Immature natural killer cell (primary cell): ENCODE results near the gene ULBP3. TPM values are rescaled to one million over a fixed set of nuclear protein-coding genes. Genes with fewer than 3 reads are reported as not detected.
"Not testable (repeated sequence)": the region's sequence is repeated elsewhere in the genome, so short reads cannot be mapped to it uniquely, and the experiment has no call there.

Experiments
- DNase-seq, 3 donors: peaks; one replicate each; pipeline ENCODE4 v3.0.0; 2022; ENCODE audit warnings: mixed read lengths in 1 of 3
- H3K27ac Mint-ChIP-seq, 6 donors: one replicate each; pipeline ENCODE4 v1.8.0; 2020; ENCODE audit warnings: mixed read lengths in 6 of 6, mild to moderate bottlenecking in 5 of 6, inconsistent platforms in 4 of 6, moderate library complexity in 3 of 6
- H3K27me3 Mint-ChIP-seq, 3 donors: one replicate each; pipeline ENCODE4 v1.8.0; 2020 to 2021; ENCODE audit warnings: low read depth in 3 of 3, mild to moderate bottlenecking in 3 of 3, mixed read lengths in 3 of 3, moderate library complexity in 3 of 3, inconsistent platforms in 1 of 3
- H3K36me3 Mint-ChIP-seq, 3 donors: one replicate each; pipeline ENCODE4 v1.8.0; 2020; ENCODE audit warnings: mixed read lengths in 3 of 3, inconsistent platforms in 2 of 3, mild to moderate bottlenecking in 2 of 3
- H3K4me1 Mint-ChIP-seq, 2 donors: one replicate each; pipeline ENCODE4 v1.8.0; 2020; ENCODE audit warnings: inconsistent platforms in 2 of 2, mild to moderate bottlenecking in 2 of 2, mixed read lengths in 2 of 2, moderate library complexity in 1 of 2
- H3K4me3 Mint-ChIP-seq, 5 donors: one replicate each; pipeline ENCODE4 v1.8.0; 2020; ENCODE audit warnings: mild to moderate bottlenecking in 5 of 5, mixed read lengths in 5 of 5, inconsistent platforms in 3 of 5, moderate library complexity in 3 of 5
- H3K9me3 Mint-ChIP-seq, 6 donors: one replicate each; pipeline ENCODE4 v1.8.0; 2020; ENCODE audit warnings: mild to moderate bottlenecking in 6 of 6, mixed read lengths in 6 of 6, inconsistent platforms in 4 of 6, moderate library complexity in 3 of 6
- polyA plus RNA-seq, 3 donors: library from polyadenylated mRNA; unstranded; fragments of 300-500 nt; fragmentation: Illumina TruSeq; gene quantifications; one replicate each; pipeline ENCODE4 v1.2.3, GENCODE V29; 2021

Gene ULBP3
- polyA plus RNA-seq, 3 donors from 2014 or later = 0.50 to 2.5 TPM; not detected in 1

GRCh38 chr6:150014623-150015280 is 54.2 kb downstream of the ULBP3 start:
- H3K4me1 Mint-ChIP-seq, H3K9me3 Mint-ChIP-seq, H3K36me3 Mint-ChIP-seq, DNase-seq, H3K27ac Mint-ChIP-seq: not testable (repeated sequence)
- Mint-ChIP-seq H3K27me3 (peaks cover 21 to 36% (median 35%) of the 10 kb centered on the region in 3 donors), H3K4me3 (peak overlapping the region in 1 of 5 donors; percentile 45)

GRCh38 chr6:150013785-150014622 is 54.9 kb downstream of the ULBP3 start:
- H3K4me1 Mint-ChIP-seq, H3K36me3 Mint-ChIP-seq, H3K9me3 Mint-ChIP-seq, H3K27ac Mint-ChIP-seq, DNase-seq: not testable (repeated sequence)
- Mint-ChIP-seq H3K27me3 (peaks cover 20 to 35% (median 34%) of the 10 kb centered on the region in 3 donors), H3K4me3 (peak overlapping the region in 4 of 5 donors; percentile 38 to 73 (median 54))

GRCh38 chr6:150012846-150013784 is 55.8 kb downstream of the ULBP3 start:
- H3K27me3 Mint-ChIP-seq = peaks cover 22 to 40% (median 34%) of the 10 kb centered on the region in 3 donors
- not testable (repeated sequence) for H3K4me3 Mint-ChIP-seq, H3K27ac Mint-ChIP-seq, H3K36me3 Mint-ChIP-seq, H3K9me3 Mint-ChIP-seq, DNase-seq, H3K4me1 Mint-ChIP-seq

Other genes with a start within 250 kb of the ULBP3 start
- under 1 TPM in 2 of 3 donors, not detected in 1; 0.34 to 0.73 TPM for gene LRP11, start 204.8 kb downstream of the ULBP3 start, polyA plus RNA-seq
- not detected for gene RAET1E, start 171.0 kb downstream of the ULBP3 start, polyA plus RNA-seq
- gene RAET1G, start 146.0 kb downstream of the ULBP3 start, polyA plus RNA-seq = not detected
- under 1 TPM in 2 of 3 donors, not detected in 1; 0.83 to 0.88 TPM for gene ULBP2, start 127.1 kb downstream of the ULBP3 start, polyA plus RNA-seq
- gene ULBP1, start 105.2 kb downstream of the ULBP3 start, polyA plus RNA-seq = not detected
- gene RAET1L, start 43.6 kb downstream of the ULBP3 start, polyA plus RNA-seq = not detected
- under 1 TPM in 1 of 3 donors, not detected in 2; 0.38 TPM for gene PPP1R14C, start 73.9 kb upstream of the ULBP3 start, polyA plus RNA-seq